Gastrocnemius medialis (tissue), 4 donors: ENCODE measurements around the gene HAX1. TPM values are rescaled to one million over a fixed set of nuclear protein-coding genes. Genes with fewer than 3 reads are reported as not detected.
A peak's percentile ranks its signal among the peaks of the same experiment; 100 is the strongest.
"Not testable (repeated sequence)": the region's sequence is repeated elsewhere in the genome, so short reads cannot be mapped to it uniquely, and the experiment has no call there.

Source experiments
- ATAC-seq, 2 donors: fragments of 150-250 bp; one replicate each; pipeline ENCODE4 v1.9.1; 2016
- DNase-seq, 2 donors: peaks; one replicate each; pipeline ENCODE4 v3.0.0-alpha.2; 2019
- H3K27ac ChIP-seq, 4 donors: fragments of 200-600 bp; sonication (generic); 1 replicate in 1 of 4; 2 replicates in 3 of 4; pipeline ENCODE4 v1.5.1; 2016 to 2018; ENCODE audit warnings: mild to moderate bottlenecking in 2 of 4, moderate library complexity in 1 of 4
- H3K27me3 ChIP-seq, 3 donors: fragments of 200-600 bp; sonication (generic) in 2 of 3; 1 replicate in 1 of 3; 2 replicates in 2 of 3; pipeline versions ENCODE4 v1.5.1 to v1.6.0; 2016 to 2019; ENCODE audit warnings: mild to moderate bottlenecking in 1 of 3, moderate library complexity in 1 of 3
- H3K36me3 ChIP-seq, 2 donors: fragments of 200-600 bp; sonication (generic) in 1 of 2; one replicate each; pipeline ENCODE4 v1.5.1; 2017 to 2018
- H3K4me1 ChIP-seq, 2 donors: fragments of 200-600 bp; sonication (generic) in 1 of 2; one replicate each; pipeline ENCODE4 v1.5.1; 2016 to 2017; ENCODE audit warnings: mild to moderate bottlenecking in 2 of 2
- H3K4me3 ChIP-seq, 4 donors: fragments of 200-600 bp; sonication (generic) in 3 of 4; 1 replicate in 1 of 4; 2 replicates in 3 of 4; pipeline ENCODE4 v1.5.1; 2016 to 2019; ENCODE audit warnings: mild to moderate bottlenecking in 2 of 4
- H3K9me3 ChIP-seq, 3 donors: fragments of 200-600 bp; sonication (generic) in 2 of 3; 1 replicate in 1 of 3; 2 replicates in 2 of 3; pipeline ENCODE4 v1.5.1; 2016 to 2019
- POLR2A ChIP-seq, 2 donors: fragments of 450-650 bp; IDR thresholded peaks; one replicate each; pipeline ENCODE4 v1.6.1; 2017; ENCODE audit warnings: antibody characterized with exemption in 2 of 2, mild to moderate bottlenecking in 2 of 2, moderate library complexity in 2 of 2
- in situ Hi-C, 4 donors: fragments of 200-750 bp; cut with MboI; loops; one replicate each; pipeline versions ENCODE4 v1.15.0 to v1.8.0; 2017; ENCODE audit warnings: low sequenced_read_pairs in 4 of 4
- intact Hi-C: fragments of 100-400 bp; cut with DNase I; formaldehyde crosslinking; loops from one replicate; pipeline ENCODE4 v1.15.1; 2023; ENCODE audit warnings: low total_unique reads
- total RNA-seq, 4 donors: library from RNA; depleted of rRNA; stranded (reverse); fragments of >200 nt; gene quantifications; one replicate each; pipeline versions ENCODE4 v1.1.0 to v1.2.3, GENCODE V29; 2016
- TF ChIP-seq, protein P1 (sequence below), 5 experiments: fragments of 450-650 bp in 3 of 5; fragments of 200-600 bp in 2 of 5; sonication (generic) in 2 of 5; IDR thresholded peaks in 4 of 5; conservative IDR thresholded peaks in 1 of 5; 1 replicate in 4 of 5; 2 replicates in 1 of 5; pipeline ENCODE4 v1.5.1; 2016 to 2019; ENCODE audit warnings: antibody characterized with exemption in 5 of 5, mild to moderate bottlenecking in 3 of 5, moderate library complexity in 3 of 5

HAX1 gene
- total RNA-seq, 4 donors from 2014 or later, result 145 to 205 (median 177) TPM

DNA sequence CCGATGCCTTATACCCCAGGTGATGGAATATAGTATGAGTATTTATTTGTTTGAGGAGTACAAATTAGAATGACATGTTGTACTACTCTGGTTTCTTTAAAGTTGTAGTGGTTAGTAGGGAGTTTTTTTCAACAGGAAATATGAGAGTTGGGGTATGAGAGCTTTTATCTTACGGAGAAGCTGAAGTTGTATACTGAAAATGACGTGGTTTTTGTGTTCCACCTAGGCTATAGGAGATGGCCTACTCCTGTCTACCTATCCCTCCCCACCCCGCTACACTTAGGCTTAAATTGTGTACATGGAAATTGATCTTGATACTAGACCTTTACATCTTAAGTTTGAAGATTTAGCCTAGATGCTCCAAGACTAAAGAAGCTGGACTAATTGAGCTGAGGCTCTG, 6.8 kb upstream of the HAX1 start:
- H3K36me3 ChIP-seq, result peaks cover 0 to 84% of the 10 kb centered on the region in 2 donors
- no peak overlapping the region for H3K27ac ChIP-seq

DNA sequence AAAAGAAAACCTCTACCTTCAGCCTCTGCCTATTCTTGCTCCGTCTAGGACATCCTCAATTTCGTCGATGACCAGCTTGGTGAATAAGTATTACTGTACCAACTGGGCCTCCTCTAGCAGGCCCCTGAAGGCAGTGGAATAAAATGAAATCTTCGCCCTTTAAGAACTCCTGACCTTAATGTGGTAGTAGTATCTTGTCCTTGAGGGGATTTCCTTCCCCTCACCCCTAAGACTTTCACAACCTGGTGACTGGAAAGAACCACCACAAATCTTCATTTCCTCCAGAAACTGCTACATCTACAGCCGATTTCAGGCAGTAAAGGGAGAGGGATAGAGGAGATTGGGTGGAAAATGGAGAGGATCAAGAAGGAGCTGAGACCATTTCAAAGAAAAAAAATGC, 1.6 kb upstream of the HAX1 start:
- TF ChIP-seq, protein P1, sequence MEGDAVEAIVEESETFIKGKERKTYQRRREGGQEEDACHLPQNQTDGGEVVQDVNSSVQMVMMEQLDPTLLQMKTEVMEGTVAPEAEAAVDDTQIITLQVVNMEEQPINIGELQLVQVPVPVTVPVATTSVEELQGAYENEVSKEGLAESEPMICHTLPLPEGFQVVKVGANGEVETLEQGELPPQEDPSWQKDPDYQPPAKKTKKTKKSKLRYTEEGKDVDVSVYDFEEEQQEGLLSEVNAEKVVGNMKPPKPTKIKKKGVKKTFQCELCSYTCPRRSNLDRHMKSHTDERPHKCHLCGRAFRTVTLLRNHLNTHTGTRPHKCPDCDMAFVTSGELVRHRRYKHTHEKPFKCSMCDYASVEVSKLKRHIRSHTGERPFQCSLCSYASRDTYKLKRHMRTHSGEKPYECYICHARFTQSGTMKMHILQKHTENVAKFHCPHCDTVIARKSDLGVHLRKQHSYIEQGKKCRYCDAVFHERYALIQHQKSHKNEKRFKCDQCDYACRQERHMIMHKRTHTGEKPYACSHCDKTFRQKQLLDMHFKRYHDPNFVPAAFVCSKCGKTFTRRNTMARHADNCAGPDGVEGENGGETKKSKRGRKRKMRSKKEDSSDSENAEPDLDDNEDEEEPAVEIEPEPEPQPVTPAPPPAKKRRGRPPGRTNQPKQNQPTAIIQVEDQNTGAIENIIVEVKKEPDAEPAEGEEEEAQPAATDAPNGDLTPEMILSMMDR (IDR thresholded peaks at IDR 0.05 in 4 of 5, conservative IDR thresholded peaks at IDR 0.05 in 1 of 5), result no peak
- TF ChIP-seq POLR2A (IDR thresholded peaks at IDR 0.05), result no peak
- Histone ChIP-seq H3K27me3 (no peaks in the 10 kb centered on the region), H3K27ac (no peak overlapping the region), H3K9me3 (no peaks in the 10 kb centered on the region), H3K4me3 (no peak overlapping the region), H3K36me3 (peaks cover 0 to 56% of the 10 kb centered on the region in 2 donors), H3K4me1 (peaks cover 7 to 11% of the 10 kb centered on the region in 2 donors)
- in situ Hi-C loops, result loop anchor here in 3 of 4 donors (10.0 to 25.0 kb wide), 5 partner anchors 46 to 1391 kb away; partner anchors contain the start of genes TPM3 (in 2 of the 3), RPS27 (in 1 of the 3) and UBAP2L (in 1 of the 3)
- DNase-seq (no peak), ATAC-seq (no peak)
- intact Hi-C loops, result loop anchor here (5.0 to 10.0 kb wide), 3 partner anchors 46 to 474 kb away; partner anchors contain the start of genes RPS27 and UBAP2L

More for the DNA sequence above, 6.8 kb upstream of the HAX1 start:
- no peaks in the 10 kb centered on the region for H3K9me3 ChIP-seq
- no peaks in the 10 kb centered on the region for H3K4me1 ChIP-seq
- H3K27me3 ChIP-seq, result no peaks in the 10 kb centered on the region
- no peak for ATAC-seq
- intact Hi-C loops (no loop called here), in situ Hi-C loops (loop anchor here in 1 of 4 donors (25.0 kb wide), 1 partner anchor 1397 kb away; no protein-coding TSS in a partner anchor)
- no peak for DNase-seq
- no peak overlapping the region for H3K4me3 ChIP-seq
- TF ChIP-seq, protein P1 (IDR thresholded peaks at IDR 0.05 in 4 of 5, conservative IDR thresholded peaks at IDR 0.05 in 1 of 5), result no peak
- TF ChIP-seq POLR2A (IDR thresholded peaks at IDR 0.05), result no peak

DNA sequence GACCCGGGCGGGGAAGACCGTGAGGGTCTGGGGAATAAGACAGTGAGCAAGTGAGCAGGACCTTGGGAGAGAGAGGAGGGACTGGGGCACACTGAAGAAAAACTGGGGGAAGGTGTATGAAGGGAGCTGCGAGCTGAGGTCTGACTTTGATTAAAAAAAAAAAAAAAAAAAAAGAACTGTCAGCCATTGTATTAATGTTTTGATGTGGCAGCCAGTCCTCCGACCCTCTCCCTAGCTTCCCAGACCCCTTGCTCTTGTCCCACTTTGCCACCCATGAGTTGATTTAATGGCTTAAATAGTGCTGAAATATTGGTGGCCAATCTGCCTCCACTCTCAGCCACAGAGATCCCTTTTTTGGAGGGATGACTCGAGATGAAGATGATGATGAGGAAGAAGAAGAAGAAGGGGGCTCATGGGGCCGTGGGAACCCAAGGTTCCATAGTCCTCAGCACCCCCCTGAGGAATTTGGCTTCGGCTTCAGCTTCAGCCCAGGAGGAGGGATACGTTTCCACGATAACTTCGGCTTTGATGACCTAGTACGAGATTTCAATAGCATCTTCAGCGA, 652 bp downstream of the HAX1 start:
- ATAC-seq, result no peak
- Histone ChIP-seq H3K9me3 (no peaks in the 10 kb centered on the region), H3K27ac (peak overlapping the region; percentile 87 to 93 (median 90)), H3K27me3 (no peaks in the 10 kb centered on the region), H3K4me1 (peaks cover 7 to 11% of the 10 kb centered on the region in 2 donors), H3K36me3 (peaks cover 0 to 46% of the 10 kb centered on the region in 2 donors), H3K4me3 (peak overlapping the region; percentile 75 to 98 (median 84))
- intact Hi-C loops, result loop anchor here (1.0 to 10.0 kb wide), 5 partner anchors 48 to 476 kb away; partner anchors contain the start of genes RPS27 and UBAP2L
- DNase-seq, result no peak
- in situ Hi-C loops, result loop anchor here in 3 of 4 donors (10.0 to 25.0 kb wide), 5 partner anchors 48 to 1389 kb away; partner anchors contain the start of genes TPM3 (in 2 of the 3), RPS27 (in 1 of the 3) and UBAP2L (in 1 of the 3)
- TF ChIP-seq POLR2A (IDR thresholded peaks at IDR 0.05), result no peak
- TF ChIP-seq, protein P1 (IDR thresholded peaks at IDR 0.05 in 4 of 5, conservative IDR thresholded peaks at IDR 0.05 in 1 of 5), result no peak

DNA sequence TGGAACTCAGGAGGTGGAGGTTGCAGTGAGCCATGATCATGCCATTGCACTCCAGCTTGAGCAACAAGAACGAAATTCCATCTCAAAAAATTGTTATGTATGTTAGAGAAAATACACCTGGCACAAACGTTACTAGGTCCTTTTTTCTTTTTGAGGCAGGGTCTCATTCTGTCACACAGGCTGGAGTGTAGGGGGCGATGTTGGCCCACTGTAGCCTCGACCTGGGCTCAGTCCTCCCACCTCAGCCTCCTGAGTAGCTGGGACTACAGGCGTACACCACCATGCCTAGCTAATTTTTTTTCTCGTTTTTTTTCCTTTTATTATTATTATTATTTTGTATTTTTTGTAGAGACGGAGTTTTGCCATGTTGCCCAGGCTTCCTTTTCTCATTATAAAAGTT, 4.4 kb downstream of the HAX1 start:
- Histone ChIP-seq H3K4me3 (no peak overlapping the region), H3K36me3 (peaks cover 0 to 21% of the 10 kb centered on the region in 2 donors), H3K9me3 (no peaks in the 10 kb centered on the region), H3K27ac (no peak overlapping the region), H3K4me1 (peaks cover 7 to 10% of the 10 kb centered on the region in 2 donors), H3K27me3 (no peaks in the 10 kb centered on the region)
- in situ Hi-C loops (loop anchor here in 3 of 4 donors (10.0 kb wide), 4 partner anchors 52 to 282 kb away; partner anchors contain the start of genes TPM3 (in 2 of the 3), RPS27 (in 1 of the 3) and UBAP2L (in 1 of the 3)), intact Hi-C loops (loop anchor here (10.0 kb wide), 1 partner anchor 52 kb away; the partner anchor contains the start of gene UBAP2L)
- TF ChIP-seq, protein P1 (IDR thresholded peaks at IDR 0.05 in 4 of 5, conservative IDR thresholded peaks at IDR 0.05 in 1 of 5), result no peak
- no peak for TF ChIP-seq POLR2A (IDR thresholded peaks at IDR 0.05)
- no peak for ATAC-seq
- DNase-seq, result no peak

DNA sequence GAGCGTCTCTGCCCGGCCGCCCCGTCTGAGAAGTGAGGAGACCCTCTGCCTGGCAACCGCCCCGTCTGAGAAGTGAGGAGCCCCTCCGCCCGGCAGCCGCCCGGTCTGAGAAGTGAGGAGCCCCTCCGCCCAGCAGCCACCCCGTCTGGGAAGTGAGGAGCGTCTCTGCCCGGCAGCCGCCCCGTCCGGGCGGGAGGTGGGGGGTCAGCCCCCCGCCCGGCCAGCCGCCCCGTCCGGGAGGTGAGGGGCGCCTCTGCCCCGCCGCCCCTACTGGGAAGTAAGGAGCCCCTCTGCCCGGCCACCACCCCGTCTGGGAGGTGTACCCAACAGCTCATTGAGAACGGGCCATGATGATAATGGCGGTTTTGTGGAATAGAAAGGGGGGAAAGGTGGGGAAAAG, 15.2 kb downstream of the HAX1 start:
- in situ Hi-C loops, intact Hi-C loops, H3K4me1 ChIP-seq, H3K9me3 ChIP-seq, H3K27ac ChIP-seq, ATAC-seq, H3K4me3 ChIP-seq, H3K36me3 ChIP-seq, DNase-seq, H3K27me3 ChIP-seq: not testable (repeated sequence)
